Measurements from ENCODE around the gene PTPRM.

The PTPRM gene

DNA sequence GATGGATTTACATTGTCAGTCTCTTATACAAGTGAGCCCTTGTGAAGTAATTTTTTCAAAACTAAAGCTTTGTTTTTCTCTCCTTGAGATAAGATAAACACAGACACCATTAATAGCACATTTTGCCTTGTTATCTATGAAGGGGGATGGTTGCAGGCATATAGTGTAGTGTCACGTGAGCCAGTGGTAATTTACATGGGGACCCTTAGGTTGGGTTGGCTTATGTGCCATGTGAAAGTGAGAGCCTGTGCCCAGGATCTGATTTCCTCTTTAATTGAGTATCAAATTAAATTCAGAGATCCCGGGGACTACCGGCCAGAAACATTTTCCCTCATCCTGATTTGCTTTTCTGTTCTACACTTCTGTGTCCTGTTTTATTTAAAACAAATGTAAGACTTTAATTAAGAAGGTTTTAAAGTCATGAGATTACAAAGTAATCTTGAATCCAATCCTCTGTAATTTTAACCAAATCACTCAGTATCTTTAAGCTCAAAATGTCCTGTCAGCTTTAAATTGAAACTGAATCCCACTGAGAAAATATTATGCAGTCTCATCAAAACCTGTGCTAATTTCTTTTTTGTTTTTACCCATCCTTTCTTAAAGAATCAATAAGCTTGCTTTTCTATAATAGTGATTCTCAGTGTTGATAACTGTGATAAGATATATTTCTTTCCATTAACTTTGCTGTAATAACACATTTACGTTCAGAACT lies 63.8 kb downstream of the PTPRM start:
- Histone ChIP-seq H3F3A (ENCODE audit: control insufficient read depth, insufficient read depth) (no peaks in the 10 kb centered on the region), H3K4me1 (ENCODE audit: control insufficient read depth, low read length) (no peaks in the 10 kb centered on the region), H3K4me3 (ENCODE audit: low read length) (no peak overlapping the region), H3K27ac (ENCODE audit: low read depth, low read length) (no peak overlapping the region), H3K27me3 (ENCODE audit: control insufficient read depth, low read length) (no peaks in the 10 kb centered on the region), H3K36me3 (ENCODE audit: control insufficient read depth, low read length) (no peaks in the 10 kb centered on the region), H4K20me1 (ENCODE audit: control insufficient read depth, insufficient read depth, low read depth, low read length) (no peaks in the 10 kb centered on the region), H3K79me2 (ENCODE audit: control insufficient read depth, low read length) (no peaks in the 10 kb centered on the region), H3K9me2 (replicated peaks; ENCODE audit: control insufficient read depth, low read length) (no peaks in the 10 kb centered on the region), H3K9me3 (ENCODE audit: control insufficient read depth, insufficient read depth, low read length) (no peaks in the 10 kb centered on the region), H3K4me2 (ENCODE audit: low read length) (no peak overlapping the region)
- TF ChIP-seq, protein P1, sequence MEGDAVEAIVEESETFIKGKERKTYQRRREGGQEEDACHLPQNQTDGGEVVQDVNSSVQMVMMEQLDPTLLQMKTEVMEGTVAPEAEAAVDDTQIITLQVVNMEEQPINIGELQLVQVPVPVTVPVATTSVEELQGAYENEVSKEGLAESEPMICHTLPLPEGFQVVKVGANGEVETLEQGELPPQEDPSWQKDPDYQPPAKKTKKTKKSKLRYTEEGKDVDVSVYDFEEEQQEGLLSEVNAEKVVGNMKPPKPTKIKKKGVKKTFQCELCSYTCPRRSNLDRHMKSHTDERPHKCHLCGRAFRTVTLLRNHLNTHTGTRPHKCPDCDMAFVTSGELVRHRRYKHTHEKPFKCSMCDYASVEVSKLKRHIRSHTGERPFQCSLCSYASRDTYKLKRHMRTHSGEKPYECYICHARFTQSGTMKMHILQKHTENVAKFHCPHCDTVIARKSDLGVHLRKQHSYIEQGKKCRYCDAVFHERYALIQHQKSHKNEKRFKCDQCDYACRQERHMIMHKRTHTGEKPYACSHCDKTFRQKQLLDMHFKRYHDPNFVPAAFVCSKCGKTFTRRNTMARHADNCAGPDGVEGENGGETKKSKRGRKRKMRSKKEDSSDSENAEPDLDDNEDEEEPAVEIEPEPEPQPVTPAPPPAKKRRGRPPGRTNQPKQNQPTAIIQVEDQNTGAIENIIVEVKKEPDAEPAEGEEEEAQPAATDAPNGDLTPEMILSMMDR (IDR thresholded peaks at IDR 0.05; ENCODE audit: low read depth, low read length, poor library complexity, severe bottlenecking), result no peak
- TF ChIP-seq EZH2phosphoT487 (IDR thresholded peaks at IDR 0.05; ENCODE audit: borderline replicate concordance, low read length), result no peak

DNA sequence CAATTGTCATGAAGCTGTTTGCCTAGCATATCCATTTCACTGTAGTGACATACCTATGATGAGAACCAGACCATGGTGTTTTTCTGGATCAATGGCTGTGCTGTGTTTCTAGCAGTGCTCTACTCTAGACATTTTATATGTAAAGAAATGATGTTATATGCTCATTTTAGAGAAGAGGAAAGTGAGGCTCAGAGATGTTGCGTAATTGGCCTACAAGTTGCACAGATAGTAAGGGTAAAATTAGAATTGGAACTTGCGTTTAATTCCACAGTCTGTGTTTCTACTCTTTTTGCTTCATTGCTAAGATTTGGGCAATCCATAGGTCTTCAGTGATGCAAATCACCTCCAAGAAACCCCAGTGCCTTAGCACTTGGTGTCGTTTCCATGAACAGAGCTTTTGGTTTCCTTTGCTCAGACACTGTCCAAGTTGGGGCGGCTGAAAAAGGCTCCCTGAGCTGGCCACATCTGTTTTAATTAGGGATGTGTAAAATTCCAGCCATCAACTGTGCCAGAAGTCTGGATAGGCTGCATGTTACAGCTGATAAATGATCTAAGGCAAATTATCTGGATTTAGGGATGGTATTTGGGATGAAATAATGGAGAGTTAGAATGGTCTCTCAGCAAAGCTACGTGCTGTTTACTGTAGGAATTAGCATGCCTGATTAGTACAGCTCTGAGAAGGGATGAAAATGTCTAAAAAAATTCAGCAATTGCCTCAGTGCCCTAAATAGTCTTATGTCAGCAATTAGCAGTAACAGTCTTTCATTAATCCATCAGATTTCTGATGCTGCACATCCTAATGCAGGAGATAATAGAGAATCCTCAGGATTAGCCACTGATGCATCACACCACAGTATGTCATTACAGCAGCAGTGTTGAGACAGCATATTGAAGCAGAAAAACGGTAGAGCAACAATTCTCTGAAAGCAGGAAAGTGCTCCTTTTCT lies 65.3 kb downstream of the PTPRM start:
- no peaks in the 10 kb centered on the region for H4K20me1 ChIP-seq (ENCODE audit: control insufficient read depth, insufficient read depth, low read depth, low read length)
- TF ChIP-seq, protein P1 (IDR thresholded peaks at IDR 0.05; ENCODE audit: low read depth, low read length, poor library complexity, severe bottlenecking), result no peak
- TF ChIP-seq EZH2phosphoT487 (IDR thresholded peaks at IDR 0.05; ENCODE audit: borderline replicate concordance, low read length), result no peak

DNA sequence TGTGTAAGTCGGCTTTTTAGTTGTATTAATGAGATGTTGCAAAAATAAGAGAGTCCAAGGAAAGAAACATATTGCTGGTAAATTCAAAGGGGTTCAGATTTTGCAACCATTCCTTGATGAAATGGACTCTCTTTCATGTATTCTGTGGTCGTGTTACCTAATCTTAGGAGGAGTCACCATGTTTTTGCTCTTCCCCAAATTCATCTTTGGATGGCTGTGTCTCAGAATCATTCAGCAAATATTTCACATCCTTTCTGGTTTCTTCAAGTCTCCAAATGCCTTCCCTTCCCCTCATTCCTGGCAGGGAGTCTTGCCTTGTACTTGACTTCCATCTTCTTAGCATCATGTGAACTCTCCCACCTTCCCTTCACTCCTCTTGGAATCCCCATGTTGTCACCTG lies 66.1 kb downstream of the PTPRM start:
- Histone ChIP-seq H3K36me3 (ENCODE audit: control insufficient read depth, low read length) (no peaks in the 10 kb centered on the region), H3K4me2 (ENCODE audit: low read length) (no peak overlapping the region), H3K9me2 (replicated peaks; ENCODE audit: control insufficient read depth, low read length) (no peaks in the 10 kb centered on the region), H3F3A (ENCODE audit: control insufficient read depth, insufficient read depth) (no peaks in the 10 kb centered on the region), H3K4me1 (ENCODE audit: control insufficient read depth, low read length) (no peaks in the 10 kb centered on the region), H3K4me3 (ENCODE audit: low read length) (no peak overlapping the region), H3K79me2 (ENCODE audit: control insufficient read depth, low read length) (no peaks in the 10 kb centered on the region), H3K27me3 (ENCODE audit: control insufficient read depth, low read length) (no peaks in the 10 kb centered on the region), H3K9me3 (ENCODE audit: control insufficient read depth, insufficient read depth, low read length) (no peaks in the 10 kb centered on the region), H3K27ac (ENCODE audit: low read depth, low read length) (no peak overlapping the region), H4K20me1 (ENCODE audit: control insufficient read depth, insufficient read depth, low read depth, low read length) (no peaks in the 10 kb centered on the region)
- TF ChIP-seq, protein P1 (IDR thresholded peaks at IDR 0.05; ENCODE audit: low read depth, low read length, poor library complexity, severe bottlenecking), result no peak
- TF ChIP-seq EZH2phosphoT487 (IDR thresholded peaks at IDR 0.05; ENCODE audit: borderline replicate concordance, low read length), result no peak

More for the DNA sequence above, 65.3 kb downstream of the PTPRM start:
- Histone ChIP-seq H3K4me3 (ENCODE audit: low read length) (no peak overlapping the region), H3K36me3 (ENCODE audit: control insufficient read depth, low read length) (no peaks in the 10 kb centered on the region), H3K4me2 (ENCODE audit: low read length) (no peak overlapping the region), H3K9me2 (replicated peaks; ENCODE audit: control insufficient read depth, low read length) (no peaks in the 10 kb centered on the region), H3K4me1 (ENCODE audit: control insufficient read depth, low read length) (no peaks in the 10 kb centered on the region), H3F3A (ENCODE audit: control insufficient read depth, insufficient read depth) (no peaks in the 10 kb centered on the region), H3K79me2 (ENCODE audit: control insufficient read depth, low read length) (no peaks in the 10 kb centered on the region), H3K27me3 (ENCODE audit: control insufficient read depth, low read length) (no peaks in the 10 kb centered on the region), H3K9me3 (ENCODE audit: control insufficient read depth, insufficient read depth, low read length) (no peaks in the 10 kb centered on the region), H3K27ac (ENCODE audit: low read depth, low read length) (no peak overlapping the region)
